Measurements from ENCODE around the gene CEMIP.

CEMIP gene

DNA sequence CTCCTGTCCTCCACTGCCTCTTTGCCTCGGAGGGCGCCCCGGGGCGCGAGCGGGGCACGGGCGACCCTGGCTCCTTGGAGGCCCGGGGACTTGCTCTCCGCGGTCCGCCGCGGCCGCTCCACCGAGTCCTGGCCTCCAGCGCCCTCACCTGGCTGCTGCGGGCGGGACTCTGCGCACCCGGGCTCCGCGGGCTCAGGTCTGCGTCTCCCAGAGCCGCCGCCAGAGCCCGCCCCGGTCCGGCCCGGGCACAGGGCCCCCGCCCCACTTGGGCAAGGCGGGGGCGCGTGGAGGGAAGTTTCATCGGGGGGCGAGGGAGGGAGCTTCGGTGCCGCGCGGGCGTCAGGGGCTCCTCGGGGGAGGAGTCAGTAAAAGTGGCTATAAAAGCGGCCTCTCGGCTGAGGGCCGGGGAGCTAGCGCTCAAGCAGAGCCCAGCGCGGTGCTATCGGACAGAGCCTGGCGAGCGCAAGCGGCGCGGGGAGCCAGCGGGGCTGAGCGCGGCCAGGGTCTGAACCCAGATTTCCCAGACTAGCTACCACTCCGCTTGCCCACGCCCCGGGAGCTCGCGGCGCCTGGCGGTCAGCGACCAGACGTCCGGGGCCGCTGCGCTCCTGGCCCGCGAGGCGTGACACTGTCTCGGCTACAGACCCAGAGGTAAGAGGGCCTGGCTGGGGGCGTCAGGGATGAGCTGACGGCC, at the start of gene CEMIP:
TSS of gene CEMIP (plus strand) at position 407 of the 694 bp plus-strand sequence. CDS start 94,510 bp downstream, outside the sequence.
- peak; percentile 47 for DNase-seq (ENCODE audit: low read depth)

DNA sequence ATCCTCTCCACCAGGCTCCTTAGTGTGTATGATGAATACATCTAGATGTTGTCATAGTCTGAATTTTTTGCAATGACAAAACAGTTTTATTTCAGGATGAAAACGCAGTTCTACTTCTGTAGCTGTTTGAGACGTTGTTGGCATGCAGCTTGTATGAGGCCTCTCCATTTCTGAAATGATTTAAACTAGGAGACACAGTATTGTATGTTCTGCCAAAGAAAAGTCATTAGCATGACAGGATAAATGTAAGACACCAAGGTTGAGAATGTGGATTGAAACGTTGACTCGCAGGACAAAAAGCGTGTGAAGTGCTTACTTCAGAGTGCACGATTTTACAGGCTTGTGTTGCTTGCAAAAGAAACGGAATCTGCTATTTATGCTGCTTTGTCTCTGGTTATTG, 48.8 kb upstream of the CEMIP start:
- DNase-seq (ENCODE audit: low read depth): no peak

DNA sequence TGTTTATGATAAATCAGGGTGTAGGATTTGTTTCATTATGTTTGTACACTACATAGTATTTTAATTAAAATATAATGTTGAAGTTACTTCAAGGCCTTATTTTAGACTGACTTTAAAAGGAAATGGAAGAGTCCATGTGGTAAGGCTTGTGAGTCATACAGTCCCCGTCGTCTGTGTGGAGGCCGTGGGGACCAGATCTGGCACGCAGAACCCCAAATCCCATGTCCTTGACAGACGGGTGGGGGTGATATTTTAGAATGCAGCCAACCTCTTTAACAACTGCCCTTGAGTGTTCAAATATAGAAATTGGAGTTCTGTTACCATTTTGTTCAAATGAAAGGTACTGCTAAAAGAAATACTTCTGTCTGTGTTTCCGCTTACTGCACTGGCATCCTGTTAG, 48.2 kb upstream of the CEMIP start:
- DNase-seq (ENCODE audit: low read depth): no peak

DNA sequence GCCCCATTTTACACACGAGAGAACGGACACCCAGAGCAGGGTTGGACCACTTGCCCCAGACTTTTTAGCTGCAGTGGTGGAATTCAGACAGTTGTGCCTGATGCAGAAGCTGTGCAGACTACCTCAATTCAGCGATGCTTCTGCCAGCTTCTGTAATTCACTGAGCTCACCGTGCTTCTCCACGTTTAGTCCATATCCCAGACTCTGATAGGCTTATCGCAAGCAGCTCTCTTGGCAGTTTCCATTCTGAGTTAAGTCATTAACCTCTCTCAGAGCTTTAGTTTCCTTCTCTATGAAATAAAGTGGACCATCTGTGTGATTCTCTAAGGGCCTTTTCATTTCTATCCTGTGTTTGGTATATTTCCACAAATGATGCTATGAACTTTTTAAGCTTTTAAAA, 47.0 kb upstream of the CEMIP start:
- no peak for DNase-seq (ENCODE audit: low read depth)

DNA sequence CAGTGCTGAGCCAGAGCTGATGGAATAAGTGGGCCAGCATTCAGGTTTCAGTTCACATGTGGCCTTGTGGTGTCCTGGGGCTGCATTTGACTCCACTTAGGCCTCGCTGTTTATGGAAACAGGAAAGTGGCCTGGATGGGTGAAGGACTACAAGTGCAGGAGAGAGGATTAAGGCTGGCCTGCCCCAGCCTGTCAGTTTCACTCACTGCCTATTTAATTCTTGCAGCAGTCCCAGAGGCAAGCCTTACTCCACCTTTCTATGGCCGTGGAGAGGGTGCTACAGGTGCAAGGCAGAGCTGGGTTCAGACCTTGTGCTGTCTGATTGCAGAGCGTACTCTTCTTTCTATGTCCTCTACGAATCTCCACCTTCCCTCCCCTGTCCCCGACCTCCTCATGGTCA, 46.4 kb upstream of the CEMIP start:
- DNase-seq (ENCODE audit: low read depth): no peak

DNA sequence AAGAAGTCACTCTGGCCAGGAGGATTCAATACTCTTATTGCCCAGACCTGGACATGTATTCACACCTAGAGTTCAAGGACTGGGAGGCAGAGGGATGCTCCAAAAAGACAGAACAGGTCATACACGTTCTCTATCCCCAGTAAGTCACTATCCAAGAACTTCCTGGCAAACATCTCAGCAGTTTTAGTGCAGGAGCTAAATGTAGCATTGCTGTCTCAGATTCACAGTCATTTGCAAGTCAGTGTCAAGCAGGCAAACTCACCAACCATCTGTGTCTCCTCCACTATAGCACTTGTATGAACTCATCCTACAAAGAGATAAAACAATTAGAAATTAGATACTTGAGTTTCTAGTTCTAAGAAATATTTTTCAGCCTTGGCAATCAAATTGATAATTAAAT, 45.7 kb upstream of the CEMIP start:
- DNase-seq (ENCODE audit: low read depth): no peak

DNA sequence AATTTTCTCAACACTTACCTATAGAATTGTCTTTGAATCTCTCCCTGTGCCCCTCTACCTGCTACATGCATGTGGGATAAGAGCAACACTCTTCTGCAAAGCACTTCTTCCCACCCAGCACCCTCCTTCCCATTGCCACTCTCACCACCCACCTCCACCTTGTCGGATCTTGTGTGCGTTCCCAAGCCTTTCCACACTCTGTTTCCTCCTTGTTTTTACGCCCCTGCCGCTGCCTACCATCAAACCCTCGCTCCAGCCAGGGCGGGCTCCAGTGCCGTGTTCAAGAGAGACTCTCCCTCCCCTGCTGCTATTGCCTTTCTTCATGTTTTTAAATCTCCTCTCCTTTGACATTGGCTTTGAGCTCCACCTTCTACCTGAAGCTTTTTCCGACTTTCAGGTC, 43.8 kb upstream of the CEMIP start:
- DNase-seq (ENCODE audit: low read depth): no peak

GRCh38 chr15:80736560-80736959, 42.6 kb upstream of the CEMIP start:
- no peak for DNase-seq (ENCODE audit: low read depth)

DNA sequence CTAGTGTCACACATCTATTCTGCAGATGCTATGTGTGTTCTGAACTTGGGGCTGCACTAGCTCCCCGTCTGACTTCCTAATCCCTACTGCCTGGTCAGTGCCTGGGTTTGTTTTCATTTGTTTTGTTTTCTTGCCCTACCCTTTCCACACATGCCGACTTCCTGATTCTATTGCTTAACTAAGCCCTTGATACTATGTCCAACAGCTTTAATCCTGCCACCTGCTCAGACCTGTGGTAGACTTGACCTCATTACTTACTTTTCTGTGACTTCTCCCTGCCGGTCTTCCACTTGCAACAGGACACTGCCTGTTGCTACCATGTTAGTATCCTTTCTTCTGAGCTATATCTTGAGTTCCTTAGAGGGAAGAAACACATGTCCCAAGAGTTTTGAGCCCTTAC, 39.3 kb upstream of the CEMIP start:
- DNase-seq (ENCODE audit: low read depth): no peak

DNA sequence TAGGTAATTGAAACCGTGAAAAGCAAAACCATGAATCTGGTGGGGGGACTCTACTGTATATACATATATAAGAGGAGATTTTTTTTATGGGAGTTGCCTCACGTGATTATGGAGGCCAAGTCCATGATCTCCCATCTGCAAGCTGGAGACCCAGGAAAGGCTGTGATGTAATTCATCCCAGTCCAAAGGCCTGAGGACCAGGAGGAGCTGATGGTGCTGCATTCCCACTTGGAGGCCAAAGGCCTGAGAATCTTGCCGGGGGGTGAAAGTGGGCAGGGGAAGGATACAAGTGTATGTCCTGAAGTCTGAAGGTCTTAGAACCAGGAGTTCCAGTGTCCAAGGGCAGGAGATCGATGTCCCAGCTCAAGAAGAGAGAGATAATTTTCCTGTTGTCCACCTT, 37.1 kb upstream of the CEMIP start:
- no peak for DNase-seq (ENCODE audit: low read depth)

DNA sequence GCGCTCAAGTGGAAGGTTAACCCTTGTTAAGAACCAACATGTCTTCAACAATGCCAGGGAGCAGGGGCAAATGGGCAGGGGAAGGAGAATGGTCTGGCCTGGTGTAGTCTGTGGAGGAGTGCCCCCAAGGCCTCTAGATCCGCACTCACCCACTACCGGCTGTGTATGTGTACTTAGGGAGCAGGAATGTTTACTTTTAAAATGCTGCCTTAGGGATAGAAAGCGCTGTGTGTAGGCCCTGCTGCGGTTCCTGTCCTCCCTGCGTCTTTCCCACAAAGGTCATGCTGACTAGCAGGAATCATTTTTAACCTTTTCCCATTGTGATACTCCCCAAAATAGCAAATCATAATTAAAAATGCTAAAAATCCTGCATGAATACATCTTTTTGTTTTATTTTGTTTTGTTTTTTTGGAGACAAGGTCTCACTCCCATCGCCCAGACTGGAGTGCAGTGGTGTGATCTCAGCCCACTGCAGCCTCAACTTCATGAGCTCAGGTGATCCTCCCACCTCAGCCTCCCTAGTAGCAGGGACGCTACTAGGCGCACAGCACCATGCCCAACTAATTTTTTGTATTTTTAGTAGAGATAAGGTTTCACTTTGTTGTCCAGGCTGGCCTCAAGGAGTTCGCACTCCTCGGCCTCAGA, 35.9 kb upstream of the CEMIP start:
- DNase-seq (ENCODE audit: low read depth): no peak

GRCh38 chr15:80744415-80744814, 34.8 kb upstream of the CEMIP start:
- no peak for DNase-seq (ENCODE audit: low read depth)

DNA sequence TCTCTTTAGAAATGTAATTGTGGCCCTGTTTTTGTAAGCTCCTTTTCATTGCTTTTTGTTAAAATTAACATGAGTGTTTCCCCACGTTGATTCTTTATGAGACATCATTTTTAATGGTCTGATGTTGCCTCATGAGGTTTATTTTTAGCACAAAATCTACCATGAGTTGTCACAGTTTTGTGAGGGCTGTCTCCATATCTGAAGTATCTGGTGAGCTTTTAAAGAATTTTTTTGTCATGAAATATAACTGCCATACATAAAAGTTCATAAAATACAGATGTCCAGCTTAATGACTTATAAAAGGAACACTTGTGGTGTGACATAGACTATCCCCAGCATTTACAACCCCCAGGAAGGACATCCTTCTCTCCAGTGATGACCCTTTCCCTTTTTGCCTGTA, 34.3 kb upstream of the CEMIP start:
- peak; percentile 50 for DNase-seq (ENCODE audit: low read depth)

GRCh38 chr15:80745888-80746287, 33.3 kb upstream of the CEMIP start:
- DNase-seq (ENCODE audit: low read depth): no peak

- no peak for DNase-seq (ENCODE audit: low read depth)
These were observed 31.7 kb upstream of the CEMIP start for GRCh38 chr15:80747317-80748053.

DNA sequence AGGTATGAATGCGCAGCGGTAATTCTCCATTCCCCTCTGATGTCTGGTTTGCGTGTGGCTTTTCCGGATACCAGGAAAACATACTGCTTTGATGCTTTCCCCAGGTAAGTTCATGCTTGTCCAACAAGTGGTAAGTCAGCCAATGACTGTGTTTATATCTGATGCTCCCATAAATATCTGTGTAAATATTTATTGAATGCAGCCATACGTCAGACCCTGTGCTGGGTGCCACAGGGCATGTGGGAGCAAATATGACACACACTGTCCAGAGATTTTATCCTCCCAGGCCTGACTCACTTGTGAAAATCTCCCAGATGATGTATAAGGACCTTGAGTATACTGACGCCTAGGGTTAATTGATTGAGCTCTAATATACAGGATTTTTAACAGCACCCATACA, 29.6 kb upstream of the CEMIP start:
- no peak for DNase-seq (ENCODE audit: low read depth)

- no peak for DNase-seq (ENCODE audit: low read depth)
These were observed 28.6 kb upstream of the CEMIP start for GRCh38 chr15:80750575-80750974.

GRCh38 chr15:80752204-80752603, 27.0 kb upstream of the CEMIP start:
- DNase-seq (ENCODE audit: low read depth): no peak

GRCh38 chr15:80753161-80753560, 26.0 kb upstream of the CEMIP start:
- DNase-seq (ENCODE audit: low read depth): no peak

DNA sequence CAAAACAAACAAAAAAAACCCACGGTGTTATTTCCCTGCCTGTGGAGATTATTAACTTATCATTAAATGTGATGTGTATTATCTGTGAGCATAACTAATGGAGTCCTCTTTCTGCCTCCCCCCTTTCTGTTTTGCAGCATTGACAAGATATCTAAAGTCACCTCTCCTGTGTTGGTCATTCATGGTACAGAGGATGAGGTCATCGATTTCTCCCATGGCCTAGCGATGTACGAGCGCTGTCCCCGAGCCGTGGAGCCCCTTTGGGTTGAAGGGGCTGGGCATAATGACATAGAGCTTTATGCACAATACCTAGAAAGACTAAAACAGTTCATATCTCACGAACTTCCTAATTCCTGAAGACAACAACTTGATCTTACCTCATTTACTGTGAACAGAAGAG, 25.2 kb upstream of the CEMIP start:
- DNase-seq (ENCODE audit: low read depth): no peak

- no peak for DNase-seq (ENCODE audit: low read depth)
These were observed 23.3 kb upstream of the CEMIP start for GRCh38 chr15:80755885-80756284.

GRCh38 chr15:80758130-80758745, 20.9 kb upstream of the CEMIP start:
- DNase-seq (ENCODE audit: low read depth): no peak

- no peak for DNase-seq (ENCODE audit: low read depth)
These were observed 18.2 kb upstream of the CEMIP start for GRCh38 chr15:80760960-80761359.
